B cell (primary cell): ENCODE measurements around the gene ARF6. TPM values are rescaled to one million over a fixed set of nuclear protein-coding genes. Genes with fewer than 3 reads are reported as not detected.

Experiments
- ATAC-seq: fragments of 200-7000 bp; cut with Tn5 transposase; one replicate; pipeline ENCODE4 v1.10.0; 2021; ENCODE audit warnings: low read depth, mild to moderate bottlenecking, moderate number of reproducible peaks, moderate library complexity
- CTCF ChIA-PET: fragments of 350-600 bp; sonication (Branson Sonifier 250); formaldehyde crosslinking; loops from one replicate; lab custom pipeline; 2021; ENCODE audit warnings: antibody characterized with exemption, inconsistent platforms; lab: Charles Lee
- POLR2A ChIA-PET: fragments of 350-600 bp; sonication (Branson Sonifier 250); formaldehyde crosslinking; loops from one replicate; lab custom pipeline; 2021; ENCODE audit warnings: antibody characterized with exemption; lab: Charles Lee
- DNase-seq: peaks from one replicate; pipeline ENCODE4 v3.0.0; 2013
- H2AFZ ChIP-seq: 2 replicates; pipeline ENCODE4 v1.6.1; 2012; ENCODE audit warnings: mild to moderate bottlenecking, low read depth, low read length; ENCODE audit not compliant: insufficient read depth, poor library complexity, severe bottlenecking
- H3K27ac ChIP-seq, 2 donors: 1 replicate in 1 of 2; 2 replicates in 1 of 2; pipeline ENCODE4 v1.5.1; 2012 to 2013; ENCODE audit warnings: low read length in 2 of 2, mild to moderate bottlenecking in 2 of 2, moderate library complexity in 1 of 2
- H3K27me3 ChIP-seq, 4 experiments: fragments of 200-600 bp in 1 of 4; sonication (generic) in 1 of 4; replicated peaks in 1 of 4; 1 replicate in 2 of 4; 2 replicates in 2 of 4; pipeline versions ENCODE4 v1.6.1 to v1.7.0; 2013 to 2016; ENCODE audit warnings: low read length in 3 of 4, mild to moderate bottlenecking in 2 of 4, mixed read lengths in 1 of 4, moderate library complexity in 1 of 4; ENCODE audit not compliant: insufficient read depth in 4 of 4, control insufficient read depth in 3 of 4; ENCODE audit errors: control extremely low read depth in 1 of 4
- H3K36me3 ChIP-seq, 2 experiments: replicated peaks in 1 of 2; 1 replicate in 1 of 2; 2 replicates in 1 of 2; pipeline versions ENCODE4 v1.6.1 to v1.7.1; 2013; ENCODE audit warnings: low read length in 1 of 2; ENCODE audit not compliant: insufficient read depth in 2 of 2, control insufficient read depth in 1 of 2; ENCODE audit errors: control extremely low read depth in 1 of 2, extremely low read depth in 1 of 2
- H3K4me1 ChIP-seq, 2 donors: fragments of 200-600 bp in 1 of 2; sonication (generic) in 1 of 2; 1 replicate in 1 of 2; 2 replicates in 1 of 2; pipeline versions ENCODE4 v1.5.1 to v1.6.1; 2013 to 2017; ENCODE audit warnings: low read length in 2 of 2; ENCODE audit not compliant: control insufficient read depth in 2 of 2, insufficient read depth in 2 of 2
- H3K4me2 ChIP-seq: replicated peaks from 2 replicates; pipeline ENCODE3; 2012; ENCODE audit warnings: mild to moderate bottlenecking, low read depth, low read length; ENCODE audit not compliant: poor library complexity, severe bottlenecking
- H3K4me3 ChIP-seq, 5 experiments: fragments of 200-600 bp in 1 of 5; sonication (generic) in 1 of 5; 1 replicate in 3 of 5; 2 replicates in 2 of 5; pipeline versions ENCODE4 v1.5.1 to v1.7.0; 2011 to 2016; ENCODE audit warnings: low read length in 4 of 5, mild to moderate bottlenecking in 4 of 5, low read depth in 2 of 5, control low read depth in 1 of 5, moderate library complexity in 1 of 5; ENCODE audit not compliant: insufficient read depth in 1 of 5; ENCODE audit errors: control extremely low read depth in 1 of 5, extremely low read depth in 1 of 5
- H3K79me2 ChIP-seq: fragments of 200-600 bp; sonication (generic); one replicate; pipeline ENCODE4 v1.6.0; 2016; ENCODE audit warnings: low read length; ENCODE audit not compliant: control insufficient read depth, insufficient read depth
- H3K9ac ChIP-seq: fragments of 200-600 bp; sonication (generic); 2 replicates; pipeline ENCODE4 v1.6.1; 2017; ENCODE audit warnings: mild to moderate bottlenecking, low read length, moderate library complexity
- H3K9me3 ChIP-seq, 3 donors: one replicate each; pipeline versions ENCODE4 v1.6.1 to v1.7.1; 2013; ENCODE audit warnings: low read length in 2 of 3; ENCODE audit not compliant: control insufficient read depth in 2 of 3, insufficient read depth in 1 of 3; ENCODE audit errors: control extremely low read depth in 1 of 3
- H4K20me1 ChIP-seq: 2 replicates; pipeline ENCODE4 v1.6.0; 2012; ENCODE audit warnings: mild to moderate bottlenecking, low read length; ENCODE audit not compliant: insufficient read depth, control insufficient read depth, poor library complexity, severe bottlenecking
- H3K27ac Mint-ChIP-seq: one replicate; pipeline ENCODE4 v1.8.0; 2021; ENCODE audit warnings: mixed read lengths
- H3K27me3 Mint-ChIP-seq: one replicate; pipeline ENCODE4 v1.8.0; 2021; ENCODE audit warnings: mixed read lengths
- H3K4me1 Mint-ChIP-seq: one replicate; pipeline ENCODE4 v1.8.0; 2021; ENCODE audit warnings: mixed read lengths
- H3K4me3 Mint-ChIP-seq: one replicate; pipeline ENCODE4 v1.8.0; 2021; ENCODE audit warnings: mixed read lengths
- H3K9me3 Mint-ChIP-seq: one replicate; pipeline ENCODE4 v1.8.0; 2022; ENCODE audit warnings: mixed read lengths; ENCODE audit not compliant: insufficient read depth
- EZH2 ChIP-seq: IDR thresholded peaks from 2 replicates; pipeline ENCODE4 v1.6.1; 2012; ENCODE audit warnings: borderline replicate concordance, low read depth, mild to moderate bottlenecking, moderate library complexity, low read length; ENCODE audit not compliant: insufficient read depth, poor library complexity, severe bottlenecking
- WGBS: methylation state at CpG from one replicate; pipeline ENCODE4 v1.1.5; 2013; ENCODE audit warnings: missing lambda C conversion rate; ENCODE audit not compliant: insufficient coverage; 5-methylcytosine and 5-hydroxymethylcytosine counted together
- intact Hi-C: fragments of 100-400 bp; cut with micrococcal nuclease; formaldehyde crosslinking; loops from one replicate; pipeline ENCODE4 v1.10.0; 2022
- polyA plus RNA-seq: library from polyadenylated mRNA; depleted of rRNA; stranded (reverse); fragments of >200 nt; gene quantifications from 2 replicates; pipeline ENCODE4 v1.2.3, GENCODE V29; 2012
- total RNA-seq, 2 donors: library from RNA; stranded (reverse); fragments of 120-200 nt in 1 of 2; gene quantifications; 1 replicate in 1 of 2; 2 replicates in 1 of 2; pipeline versions ENCODE4 v1.2.3 to v1.2.4, GENCODE V29; 2013 to 2022
- TF ChIP-seq, protein P1 (sequence below): fragments of 200-600 bp; IDR thresholded peaks from one replicate; pipeline ENCODE4 v1.8.0; 2022; ENCODE audit warnings: antibody characterized with exemption, mild to moderate bottlenecking

ARF6 gene
- total and polyA plus RNA-seq, 2 donors (not counting 1 experiment from before 2014, with no cell fraction given) = 96.6 to 135 TPM

DNA sequence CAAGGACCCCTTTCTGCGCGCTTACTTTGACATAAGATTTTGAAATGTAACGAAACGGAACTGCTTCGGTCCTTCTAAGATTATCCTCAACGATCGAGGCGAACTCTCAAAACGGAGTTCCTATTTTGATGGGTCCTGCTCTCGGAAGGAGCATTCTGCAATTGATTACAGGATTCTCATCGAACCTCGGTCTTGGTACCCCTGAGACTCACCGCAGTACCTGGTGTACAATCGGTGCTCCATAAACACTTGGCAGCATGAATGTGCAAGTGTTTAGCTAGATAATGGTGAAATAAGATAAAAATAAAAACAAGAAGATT, 39.8 kb upstream of the ARF6 start:
- DNase-seq (no peak), ATAC-seq (peak; percentile 5)
- Mint-ChIP-seq H3K4me1 (peaks cover 47% of the 10 kb centered on the region), H3K4me3 (peak overlapping the region; percentile 98), H3K27ac (peak overlapping the region; percentile 98), H3K9me3 (peaks cover 2% of the 10 kb centered on the region), H3K27me3 (no peaks in the 10 kb centered on the region)
- Histone ChIP-seq H3K27ac (peak overlapping the region; percentile 72 to 88), H3K36me3 (peaks cover 5 to 15% of the 10 kb centered on the region in 2 experiments), H3K4me1 (peaks cover 25 to 35% of the 10 kb centered on the region in 2 donors), H4K20me1 (no peaks in the 10 kb centered on the region), H3K4me2 (peak overlapping the region; percentile 82), H3K27me3 (no peaks in the 10 kb centered on the region), H3K9me3 (no peaks in the 10 kb centered on the region), H3K79me2 (peaks cover 47% of the 10 kb centered on the region), H3K9ac (peak overlapping the region; percentile 95), H3K4me3 (peak overlapping the region; percentile 78 to 99 (median 99)), H2AFZ (peak overlapping the region; percentile 85)
- TF ChIP-seq EZH2 = no peak
- TF ChIP-seq, protein P1, sequence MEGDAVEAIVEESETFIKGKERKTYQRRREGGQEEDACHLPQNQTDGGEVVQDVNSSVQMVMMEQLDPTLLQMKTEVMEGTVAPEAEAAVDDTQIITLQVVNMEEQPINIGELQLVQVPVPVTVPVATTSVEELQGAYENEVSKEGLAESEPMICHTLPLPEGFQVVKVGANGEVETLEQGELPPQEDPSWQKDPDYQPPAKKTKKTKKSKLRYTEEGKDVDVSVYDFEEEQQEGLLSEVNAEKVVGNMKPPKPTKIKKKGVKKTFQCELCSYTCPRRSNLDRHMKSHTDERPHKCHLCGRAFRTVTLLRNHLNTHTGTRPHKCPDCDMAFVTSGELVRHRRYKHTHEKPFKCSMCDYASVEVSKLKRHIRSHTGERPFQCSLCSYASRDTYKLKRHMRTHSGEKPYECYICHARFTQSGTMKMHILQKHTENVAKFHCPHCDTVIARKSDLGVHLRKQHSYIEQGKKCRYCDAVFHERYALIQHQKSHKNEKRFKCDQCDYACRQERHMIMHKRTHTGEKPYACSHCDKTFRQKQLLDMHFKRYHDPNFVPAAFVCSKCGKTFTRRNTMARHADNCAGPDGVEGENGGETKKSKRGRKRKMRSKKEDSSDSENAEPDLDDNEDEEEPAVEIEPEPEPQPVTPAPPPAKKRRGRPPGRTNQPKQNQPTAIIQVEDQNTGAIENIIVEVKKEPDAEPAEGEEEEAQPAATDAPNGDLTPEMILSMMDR = peak; percentile 35
- intact Hi-C loops = loop anchor here (1.0 to 5.0 kb wide), 8 partner anchors 9 to 679 kb away; partner anchors contain the start of genes ARF6, DNAAF2, KLHDC2 and MAP4K5
- WGBS = 0% methylated on average over 11 of the region's 14 CpGs
- CTCF ChIA-PET = interaction anchor here (0.6 to 4.8 kb wide), 47 partner anchors 8 to 680 kb away, joined by 3 to 106 read pairs (median 5); partner anchors contain the start of genes ARF6, MGAT2, RPL36AL and SOS2
- POLR2A ChIA-PET = interaction anchor here (0.5 to 2.0 kb wide), 16 partner anchors 9 to 459 kb away, joined by 3 to 31 read pairs (median 6); partner anchors contain the start of genes DMAC2L, KLHDC2, L2HGDH and MGAT2
